DND-41 (cell line): ENCODE results near the gene LAMC3.

ENCODE experiments used
- ATAC-seq: fragments of 200-7000 bp; cut with Tn5 transposase; 3 replicates; pipeline ENCODE4 v1.9.1; 2021; ENCODE audit warnings: low read depth; ENCODE audit not compliant: insufficient read depth
- DNase-seq: peaks from one replicate; pipeline ENCODE4 v3.0.0-alpha.2; 2020
- H2AFZ ChIP-seq: 2 replicates; pipeline ENCODE4 v1.6.0; 2012; ENCODE audit warnings: low read depth, low read length
- H3K27ac ChIP-seq: 2 replicates; pipeline ENCODE4 v1.5.1; 2012; ENCODE audit warnings: low read length, inconsistent platforms
- H3K27me3 ChIP-seq: fragments of 200-600 bp; sonication (generic); 2 replicates; pipeline ENCODE4 v1.6.0; 2012; ENCODE audit warnings: low read length, mild to moderate bottlenecking, inconsistent platforms; ENCODE audit not compliant: insufficient read depth, poor library complexity
- H3K36me3 ChIP-seq: 2 replicates; pipeline ENCODE4 v1.5.1; 2012; ENCODE audit warnings: low read length, inconsistent platforms; ENCODE audit not compliant: insufficient read depth
- H3K4me1 ChIP-seq: 2 replicates; pipeline ENCODE4 v1.5.1; 2012; ENCODE audit warnings: mild to moderate bottlenecking, low read length; ENCODE audit not compliant: insufficient read depth
- H3K4me2 ChIP-seq: 2 replicates; pipeline ENCODE4 v1.6.0; 2012; ENCODE audit warnings: mild to moderate bottlenecking, moderate library complexity, low read length, inconsistent platforms; ENCODE audit not compliant: insufficient read depth
- H3K4me3 ChIP-seq, 2 experiments: fragments of 200-600 bp in 1 of 2; shearing (Covaris generic) in 1 of 2; 2 replicates each; pipeline ENCODE4 v1.5.1; 2012 to 2016; ENCODE audit warnings: inconsistent platforms in 2 of 2, low read length in 2 of 2, mild to moderate bottlenecking in 2 of 2, low read depth in 1 of 2, moderate library complexity in 1 of 2
- H3K79me2 ChIP-seq: 2 replicates; pipeline ENCODE4 v1.6.0; 2012; ENCODE audit warnings: low read length, inconsistent platforms; ENCODE audit not compliant: insufficient read depth
- H3K9ac ChIP-seq: 2 replicates; pipeline ENCODE4 v1.6.0; 2012; ENCODE audit warnings: low read depth, mild to moderate bottlenecking, inconsistent platforms, low read length, moderate library complexity
- H3K9me3 ChIP-seq: 2 replicates; pipeline ENCODE4 v1.5.1; 2012; ENCODE audit warnings: low read length, moderate library complexity, mild to moderate bottlenecking, inconsistent platforms; ENCODE audit not compliant: insufficient read depth, severe bottlenecking
- H4K20me1 ChIP-seq: 2 replicates; pipeline ENCODE4 v1.6.0; 2012; ENCODE audit warnings: low read length; ENCODE audit not compliant: insufficient read depth
- CTCF ChIP-seq: IDR thresholded peaks from 2 replicates; pipeline ENCODE4 v1.5.1; 2012; ENCODE audit warnings: borderline replicate concordance, low read length, moderate library complexity, mild to moderate bottlenecking; ENCODE audit not compliant: poor library complexity, severe bottlenecking; ENCODE audit errors: extremely low read depth
- EZH2 ChIP-seq: IDR thresholded peaks from 3 replicates; pipeline ENCODE4 v1.6.1; 2012; ENCODE audit warnings: borderline replicate concordance, low read depth, mild to moderate bottlenecking, moderate library complexity, low read length, inconsistent platforms; ENCODE audit not compliant: severe bottlenecking

The LAMC3 gene

GRCh38 chr9:130995086-130996011 is 13.6 kb upstream of the LAMC3 start:
- Histone ChIP-seq H3K4me3 (no peak overlapping the region), H3K79me2 (no peaks in the 10 kb centered on the region), H3K9ac (no peak overlapping the region), H3K27ac (no peak overlapping the region), H4K20me1 (peaks cover 8% of the 10 kb centered on the region; the same call in 1 of the 2 replicates), H3K27me3 (peaks cover 3% of the 10 kb centered on the region), H2AFZ (no peak overlapping the region), H3K36me3 (no peaks in the 10 kb centered on the region), H3K9me3 (no peaks in the 10 kb centered on the region), H3K4me1 (no peaks in the 10 kb centered on the region), H3K4me2 (no peak overlapping the region)
- DNase-seq (peak; percentile 54), ATAC-seq (peak; percentile 68)
- TF ChIP-seq EZH2 = no peak
- TF ChIP-seq CTCF = no peak

GRCh38 chr9:130996205-130996604 is 12.8 kb upstream of the LAMC3 start:
- Histone ChIP-seq H3K9me3 (no peaks in the 10 kb centered on the region), H4K20me1 (peaks cover 8% of the 10 kb centered on the region; the same call in 1 of the 2 replicates), H3K4me1 (no peaks in the 10 kb centered on the region), H3K4me3 (no peak overlapping the region), H3K36me3 (no peaks in the 10 kb centered on the region), H3K4me2 (no peak overlapping the region), H3K79me2 (no peaks in the 10 kb centered on the region), H2AFZ (no peak overlapping the region), H3K27me3 (peaks cover 3% of the 10 kb centered on the region), H3K27ac (no peak overlapping the region), H3K9ac (no peak overlapping the region)
- DNase-seq (no peak), ATAC-seq (no peak)
- TF ChIP-seq CTCF (no peak), EZH2 (no peak)

GRCh38 chr9:130996676-130997394 is 12.1 kb upstream of the LAMC3 start:
- Histone ChIP-seq H3K4me1 (no peaks in the 10 kb centered on the region), H3K4me3 (no peak overlapping the region), H2AFZ (no peak overlapping the region), H3K27ac (no peak overlapping the region), H3K9me3 (no peaks in the 10 kb centered on the region), H3K9ac (no peak overlapping the region), H3K79me2 (no peaks in the 10 kb centered on the region), H3K27me3 (peaks cover 5% of the 10 kb centered on the region), H4K20me1 (peaks cover 8% of the 10 kb centered on the region; the same call in 1 of the 2 replicates), H3K4me2 (no peak overlapping the region), H3K36me3 (no peaks in the 10 kb centered on the region)
- TF ChIP-seq CTCF (no peak), EZH2 (no peak)
- no peak for DNase-seq
- no peak for ATAC-seq
